ENCODE results near the gene COL24A1.

- no peak for TF ChIP-seq GATA2 (IDR thresholded peaks at IDR 0.05; ENCODE audit: insufficient read depth, insufficient read length, low read depth, low read length)
- TF ChIP-seq CTCF (IDR thresholded peaks at IDR 0.05; ENCODE audit: extremely low read depth in 1 of 2, insufficient read depth in 1 of 2, low read depth in 1 of 2, low read length in 2 of 2), result peak; percentile 22 to 26
- no peak for TF ChIP-seq MYC (IDR thresholded peaks at IDR 0.05; ENCODE audit: low read depth, low read length)
- no peak for TF ChIP-seq EZH2 (IDR thresholded peaks at IDR 0.05; ENCODE audit: borderline replicate concordance, low read depth, low read length, severe bottlenecking)
- TF ChIP-seq JUN (IDR thresholded peaks at IDR 0.05; ENCODE audit: borderline replicate concordance, insufficient read depth, insufficient read length, low read depth), result no peak
- TF ChIP-seq POLR2A (IDR thresholded peaks at IDR 0.05; ENCODE audit: low read depth, low read length), result no peak
- TF ChIP-seq MAX (IDR thresholded peaks at IDR 0.05; ENCODE audit: insufficient read depth, insufficient read length), result no peak
These were observed 463.8 kb downstream of the COL24A1 start for GRCh38 chr1:85692730-85693314.

All from endothelial cell of umbilical vein (primary cell).